HG02588 (cell line): ENCODE results near the gene ART5.
"Not testable (repeated sequence)": the region's sequence is repeated elsewhere in the genome, so short reads cannot be mapped to it uniquely, and the experiment has no call there.

Source experiments
- ATAC-seq: cut with Tn5 transposase; IDR thresholded peaks from one replicate; pipeline ENCODE4 v1.9.1; 2021; ENCODE audit warnings: mild to moderate bottlenecking, moderate library complexity; ENCODE audit not compliant: unreplicated experiment

ART5 gene

GRCh38 chr11:3658252-3658651 lies 16.5 kb upstream of the ART5 start:
- no peak for ATAC-seq

GRCh38 chr11:3657331-3657730 lies 15.5 kb upstream of the ART5 start:
- ATAC-seq: not testable (repeated sequence)

DNA sequence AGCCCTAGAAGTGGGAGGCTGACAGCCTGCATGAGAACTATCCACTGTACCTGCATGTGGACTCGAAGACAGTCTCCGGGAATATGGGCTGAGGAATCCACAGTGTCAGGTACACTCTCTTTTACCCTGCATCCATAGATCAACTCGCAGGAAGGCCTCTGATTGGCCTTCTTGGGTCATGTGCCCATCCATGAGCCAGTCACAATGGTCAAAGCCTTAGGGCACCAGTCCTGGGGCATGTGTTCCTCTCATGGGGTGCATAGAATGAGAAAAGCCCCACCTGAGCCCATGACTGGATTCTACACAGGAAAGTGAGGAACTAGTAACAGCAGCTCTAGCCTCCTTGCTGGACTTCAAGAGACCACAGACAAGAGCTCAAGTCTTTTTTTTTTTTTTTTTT lies 13.8 kb upstream of the ART5 start:
- no peak for ATAC-seq

- not testable (repeated sequence) for ATAC-seq
Observed at GRCh38 chr11:3652514-3652913, 10.7 kb upstream of the ART5 start.

- not testable (repeated sequence) for ATAC-seq
Observed at GRCh38 chr11:3649374-3649773, 7.6 kb upstream of the ART5 start.

DNA sequence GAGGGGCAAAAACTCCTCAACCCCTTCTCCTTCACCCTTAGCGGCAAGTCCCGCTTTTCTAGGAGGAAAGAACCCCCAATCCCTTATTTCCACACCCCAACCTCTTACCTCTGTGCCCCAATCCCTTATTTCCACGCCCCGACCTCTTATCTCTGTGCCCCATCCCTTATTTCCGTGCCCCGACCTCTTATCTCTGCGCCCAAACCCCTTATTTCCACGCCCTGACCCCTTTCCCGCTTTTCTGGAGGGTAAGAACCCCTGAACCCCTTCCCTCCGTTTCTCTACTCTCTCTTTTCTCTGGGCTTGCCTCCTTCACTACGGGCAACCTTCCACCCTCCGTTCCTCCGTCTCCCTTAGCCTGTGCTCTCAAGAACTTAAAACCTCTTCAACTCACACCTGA lies 7.1 kb upstream of the ART5 start:
- not testable (repeated sequence) for ATAC-seq

GRCh38 chr11:3645552-3645951 lies 3.8 kb upstream of the ART5 start:
- ATAC-seq: no peak

- ATAC-seq: no peak
Observed at GRCh38 chr11:3644817-3645235, 3.0 kb upstream of the ART5 start, which contains the start of gene ART1. TSS of gene ART1 (plus strand) at chr11:3645128. CDS start at chr11:3659214, 14,086 bp downstream.

DNA sequence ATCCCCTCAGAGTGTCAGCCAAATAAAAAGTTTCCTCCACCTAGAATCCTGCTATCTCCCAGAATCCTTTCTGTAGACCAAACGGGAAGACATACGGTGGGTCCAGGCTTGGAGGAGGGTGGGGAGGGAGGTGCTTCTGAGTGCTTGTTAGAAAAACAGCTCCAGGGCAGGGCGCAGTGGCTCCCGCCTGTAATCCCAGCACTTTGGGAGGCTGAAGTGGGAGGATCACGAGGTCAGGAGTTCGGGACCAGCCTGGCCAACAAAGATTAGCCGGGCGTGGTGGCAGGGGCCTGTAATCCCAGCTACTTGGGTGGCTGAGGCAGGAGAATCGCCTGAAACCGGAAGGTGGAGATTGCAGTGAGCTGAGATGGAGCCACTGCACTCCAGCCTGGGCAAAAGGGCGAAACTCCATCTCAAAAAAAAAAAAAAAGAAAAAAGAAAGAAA lies 1.3 kb upstream of the ART5 start:
- not testable (repeated sequence) for ATAC-seq

GRCh38 chr11:3642071-3642951 lies 519 bp upstream of the ART5 start:
- no peak for ATAC-seq

DNA sequence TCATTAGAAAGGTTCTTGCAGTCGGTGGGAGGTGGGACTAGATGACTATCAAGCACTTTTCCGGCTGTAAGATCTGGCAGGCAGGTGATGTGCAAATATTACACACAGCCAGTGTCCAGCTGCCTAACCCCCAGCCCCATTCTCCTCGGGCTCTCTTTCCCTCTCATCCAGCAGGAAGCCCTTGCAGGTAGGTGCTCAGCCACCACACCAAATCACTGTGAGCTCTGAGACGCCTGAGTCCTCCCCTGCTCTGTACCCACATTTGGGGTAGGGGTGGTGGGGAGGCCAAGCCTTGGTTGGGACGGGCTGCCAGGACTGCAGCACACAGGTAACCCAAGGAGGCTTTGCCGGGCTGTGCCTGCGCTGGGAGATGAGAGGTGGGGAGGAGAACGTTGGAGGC lies 601 bp downstream of the ART5 start:
- ATAC-seq: no peak

DNA sequence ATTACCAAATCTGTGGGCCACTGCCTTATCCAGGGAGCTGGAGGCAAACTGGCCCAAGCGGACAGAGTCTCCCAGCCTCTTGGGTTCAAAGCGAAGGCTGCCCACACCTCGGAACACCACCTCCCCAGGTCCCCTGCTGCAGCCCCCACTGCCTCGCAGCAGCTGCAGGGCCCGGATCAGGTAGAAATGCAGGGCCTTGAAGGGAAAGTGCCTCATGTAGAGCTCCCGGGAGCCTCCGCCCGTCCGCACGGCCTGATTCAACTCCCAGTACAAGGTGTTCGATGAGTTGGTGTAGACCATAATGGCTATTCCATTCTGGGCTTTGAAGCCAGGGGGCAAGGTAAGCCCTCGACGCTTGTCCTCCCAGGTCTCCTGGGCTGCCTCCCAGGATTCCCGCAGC lies 2.0 kb downstream of the ART5 start:
- ATAC-seq: no peak

DNA sequence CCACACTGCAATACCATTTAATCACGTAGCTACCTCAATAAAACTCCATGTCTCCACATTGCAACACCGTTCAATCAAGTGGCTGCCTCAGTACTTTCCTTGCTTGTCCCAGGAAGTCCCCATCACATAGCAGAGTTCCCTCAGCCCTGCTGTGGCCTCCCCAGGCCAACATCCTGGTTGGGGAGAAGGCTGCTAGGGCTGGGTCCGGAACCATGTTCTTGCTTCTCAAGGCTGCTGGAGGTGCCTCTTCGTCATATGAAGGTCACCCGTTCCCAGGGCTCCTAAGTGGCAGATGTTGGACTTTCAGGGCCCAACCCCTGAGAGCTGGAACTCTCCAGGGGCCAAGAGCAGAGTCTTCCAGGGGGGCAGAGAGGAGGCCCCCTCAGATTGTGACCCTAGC lies 3.3 kb downstream of the ART5 start:
- no peak for ATAC-seq

DNA sequence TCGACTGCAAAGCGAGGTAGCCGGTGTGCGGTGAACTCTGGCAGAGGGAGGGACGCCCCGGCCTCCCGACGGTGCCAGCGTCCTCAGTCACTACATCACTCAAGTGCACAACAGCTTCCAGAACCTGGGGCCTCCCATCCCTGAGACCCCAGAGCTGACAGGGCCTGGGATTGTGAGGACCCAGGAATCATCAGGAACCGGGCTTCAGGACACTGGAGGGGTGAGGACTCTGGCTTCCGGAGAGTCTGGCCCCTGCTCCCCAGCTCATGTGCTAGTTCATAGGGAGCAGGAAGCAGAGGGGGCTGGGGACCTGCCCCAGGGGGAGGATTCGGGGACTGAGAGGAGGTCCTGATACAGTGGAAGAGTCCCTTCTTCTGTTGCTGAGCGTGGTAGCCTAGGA lies 4.6 kb downstream of the ART5 start:
- no peak for ATAC-seq

GRCh38 chr11:3635641-3636375 lies 6.0 kb downstream of the ART5 start:
- no peak for ATAC-seq

- ATAC-seq: no peak
Observed at GRCh38 chr11:3632070-3632660, 9.6 kb downstream of the ART5 start.

GRCh38 chr11:3631331-3631730 lies 10.5 kb downstream of the ART5 start:
- no peak for ATAC-seq

- no peak for ATAC-seq
Observed at GRCh38 chr11:3627291-3627690, 14.5 kb downstream of the ART5 start.

GRCh38 chr11:3626250-3626960 lies 15.4 kb downstream of the ART5 start:
- ATAC-seq: no peak

DNA sequence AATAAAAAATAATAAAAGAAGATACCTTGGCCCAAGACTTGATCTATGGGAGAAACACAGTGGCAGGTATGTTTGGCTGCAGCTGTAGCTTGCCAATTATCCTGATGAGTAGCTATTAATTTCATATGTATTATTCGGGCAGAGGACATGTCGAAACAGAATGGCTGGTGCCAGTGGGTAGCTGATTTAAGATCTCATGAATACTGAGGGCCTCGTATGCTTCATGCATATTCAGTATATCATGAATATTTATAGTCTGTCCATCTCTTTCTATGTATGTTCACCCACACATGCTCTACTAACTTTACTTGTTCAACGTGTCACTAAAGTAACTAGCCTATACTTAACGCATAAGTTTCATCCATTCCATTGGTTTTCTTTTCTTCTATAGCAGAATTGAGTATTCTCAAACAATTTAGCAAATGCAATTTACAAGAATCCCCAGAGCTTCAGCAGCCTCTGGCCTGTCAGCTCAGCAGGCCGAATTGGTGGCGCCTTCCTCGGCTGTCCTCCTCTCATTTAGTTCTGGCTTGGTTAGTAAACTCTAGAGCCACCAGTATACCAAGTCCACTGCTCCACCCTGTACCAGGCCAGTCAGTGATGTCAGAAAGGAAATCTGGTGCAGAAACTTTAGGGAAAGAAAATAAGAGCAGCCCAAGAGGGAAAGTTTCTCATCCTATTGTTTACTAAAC lies 17.9 kb downstream of the ART5 start:
- ATAC-seq: no peak
